Esophagus squamous epithelium (tissue), 5 donors: ENCODE data around the gene GAK. TPM values are rescaled to one million over a fixed set of nuclear protein-coding genes. Genes with fewer than 3 reads are reported as not detected.

ENCODE experiments used
- DNase-seq: peaks from one replicate; lab custom pipeline; 2025; lab: John Stamatoyannopoulos, UW
- H3K27ac ChIP-seq, 4 donors: fragments of 200-600 bp; sonication (generic); one replicate each; pipeline ENCODE4 v1.5.1; 2016 to 2019; ENCODE audit warnings: mild to moderate bottlenecking in 1 of 4
- H3K27me3 ChIP-seq, 4 donors: fragments of 200-600 bp; sonication (generic); 1 replicate in 3 of 4; 2 replicates in 1 of 4; pipeline versions ENCODE4 v1.5.1 to v1.6.0; 2017 to 2021; ENCODE audit warnings: antibody characterized with exemption in 1 of 4
- H3K36me3 ChIP-seq, 3 donors: fragments of 200-600 bp; sonication (generic); one replicate each; pipeline ENCODE4 v1.5.1; 2016 to 2019
- H3K4me1 ChIP-seq, 3 donors: fragments of 200-600 bp; sonication (generic); one replicate each; pipeline ENCODE4 v1.5.1; 2017 to 2019
- H3K4me3 ChIP-seq, 4 donors: fragments of 200-600 bp; sonication (generic); 1 replicate in 3 of 4; 2 replicates in 1 of 4; pipeline ENCODE4 v1.5.1; 2016 to 2019; ENCODE audit warnings: mild to moderate bottlenecking in 2 of 4, moderate library complexity in 1 of 4
- H3K9me3 ChIP-seq, 3 donors: fragments of 200-600 bp; sonication (generic); one replicate each; pipeline ENCODE4 v1.5.1; 2016 to 2019
- POLR2A ChIP-seq, 4 donors: fragments of 450-650 bp; IDR thresholded peaks; one replicate each; pipeline ENCODE4 v1.6.1; 2017; ENCODE audit warnings: antibody characterized with exemption in 4 of 4, mild to moderate bottlenecking in 4 of 4, moderate library complexity in 3 of 4
- WGBS, 2 donors: methylation state at CpG; one replicate each; pipeline ENCODE4 v1.1.5; 2018; 5-methylcytosine and 5-hydroxymethylcytosine counted together
- intact Hi-C: fragments of 100-400 bp; cut with DNase I; formaldehyde crosslinking; loops from one replicate; pipeline ENCODE4 v1.15.0; 2022
- total RNA-seq, 4 donors: library from RNA; depleted of rRNA; stranded (reverse); fragments of >200 nt; gene quantifications; one replicate each; pipeline ENCODE4 v1.1.0, GENCODE V29; 2016
- TF ChIP-seq, protein P1 (sequence below), 6 experiments: fragments of 450-650 bp in 4 of 6; fragments of 200-600 bp in 2 of 6; sonication (generic) in 2 of 6; IDR thresholded peaks; one replicate each; pipeline ENCODE4 v1.5.1; 2016 to 2019; ENCODE audit warnings: antibody characterized with exemption in 6 of 6, mild to moderate bottlenecking in 4 of 6, moderate library complexity in 4 of 6
- donor health status: DM: yes; HTN: yes; CAD: no.

The GAK gene
- total RNA-seq, 4 donors from 2014 or later, result 70.6 to 97.8 (median 80.7) TPM

DNA sequence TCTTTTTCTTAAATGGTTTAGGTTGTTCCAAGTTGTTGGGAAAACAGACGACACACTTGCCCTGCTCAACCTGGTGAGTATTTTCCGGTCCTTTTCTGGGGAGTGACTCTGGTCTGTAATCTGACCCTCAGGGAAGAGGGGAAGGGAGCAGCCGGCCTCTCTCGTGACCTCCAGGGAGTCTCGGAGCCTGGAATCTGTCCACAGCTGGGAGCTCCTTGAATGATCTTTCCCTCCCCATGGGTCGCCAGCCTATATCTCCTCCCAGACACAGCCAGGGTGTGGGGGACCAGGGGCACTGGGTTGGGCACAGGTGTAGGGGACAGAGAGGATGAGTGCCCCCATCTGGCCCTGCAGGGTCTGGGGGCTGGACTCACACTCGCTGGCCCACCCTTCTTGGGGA, 19.1 kb upstream of the GAK start:
- no peak overlapping the region for H3K27ac ChIP-seq
- H3K36me3 ChIP-seq, result peaks cover 0 to 45% (median 0%) of the 10 kb centered on the region in 3 donors
- H3K4me1 ChIP-seq, result peaks cover 0 to 7% (median 6%) of the 10 kb centered on the region in 3 donors
- no peaks in the 10 kb centered on the region for H3K9me3 ChIP-seq
- no peaks in the 10 kb centered on the region for H3K27me3 ChIP-seq
- WGBS, 2 donors, result 75 to 90% methylated on average over 5 to 6 of the region's 7 CpGs
- no peak overlapping the region for H3K4me3 ChIP-seq
- no peak for DNase-seq
- no peak for TF ChIP-seq POLR2A (IDR thresholded peaks at IDR 0.05)
- TF ChIP-seq, protein P1, sequence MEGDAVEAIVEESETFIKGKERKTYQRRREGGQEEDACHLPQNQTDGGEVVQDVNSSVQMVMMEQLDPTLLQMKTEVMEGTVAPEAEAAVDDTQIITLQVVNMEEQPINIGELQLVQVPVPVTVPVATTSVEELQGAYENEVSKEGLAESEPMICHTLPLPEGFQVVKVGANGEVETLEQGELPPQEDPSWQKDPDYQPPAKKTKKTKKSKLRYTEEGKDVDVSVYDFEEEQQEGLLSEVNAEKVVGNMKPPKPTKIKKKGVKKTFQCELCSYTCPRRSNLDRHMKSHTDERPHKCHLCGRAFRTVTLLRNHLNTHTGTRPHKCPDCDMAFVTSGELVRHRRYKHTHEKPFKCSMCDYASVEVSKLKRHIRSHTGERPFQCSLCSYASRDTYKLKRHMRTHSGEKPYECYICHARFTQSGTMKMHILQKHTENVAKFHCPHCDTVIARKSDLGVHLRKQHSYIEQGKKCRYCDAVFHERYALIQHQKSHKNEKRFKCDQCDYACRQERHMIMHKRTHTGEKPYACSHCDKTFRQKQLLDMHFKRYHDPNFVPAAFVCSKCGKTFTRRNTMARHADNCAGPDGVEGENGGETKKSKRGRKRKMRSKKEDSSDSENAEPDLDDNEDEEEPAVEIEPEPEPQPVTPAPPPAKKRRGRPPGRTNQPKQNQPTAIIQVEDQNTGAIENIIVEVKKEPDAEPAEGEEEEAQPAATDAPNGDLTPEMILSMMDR (IDR thresholded peaks at IDR 0.05), result no peak
- intact Hi-C loops, result no loop called here

DNA sequence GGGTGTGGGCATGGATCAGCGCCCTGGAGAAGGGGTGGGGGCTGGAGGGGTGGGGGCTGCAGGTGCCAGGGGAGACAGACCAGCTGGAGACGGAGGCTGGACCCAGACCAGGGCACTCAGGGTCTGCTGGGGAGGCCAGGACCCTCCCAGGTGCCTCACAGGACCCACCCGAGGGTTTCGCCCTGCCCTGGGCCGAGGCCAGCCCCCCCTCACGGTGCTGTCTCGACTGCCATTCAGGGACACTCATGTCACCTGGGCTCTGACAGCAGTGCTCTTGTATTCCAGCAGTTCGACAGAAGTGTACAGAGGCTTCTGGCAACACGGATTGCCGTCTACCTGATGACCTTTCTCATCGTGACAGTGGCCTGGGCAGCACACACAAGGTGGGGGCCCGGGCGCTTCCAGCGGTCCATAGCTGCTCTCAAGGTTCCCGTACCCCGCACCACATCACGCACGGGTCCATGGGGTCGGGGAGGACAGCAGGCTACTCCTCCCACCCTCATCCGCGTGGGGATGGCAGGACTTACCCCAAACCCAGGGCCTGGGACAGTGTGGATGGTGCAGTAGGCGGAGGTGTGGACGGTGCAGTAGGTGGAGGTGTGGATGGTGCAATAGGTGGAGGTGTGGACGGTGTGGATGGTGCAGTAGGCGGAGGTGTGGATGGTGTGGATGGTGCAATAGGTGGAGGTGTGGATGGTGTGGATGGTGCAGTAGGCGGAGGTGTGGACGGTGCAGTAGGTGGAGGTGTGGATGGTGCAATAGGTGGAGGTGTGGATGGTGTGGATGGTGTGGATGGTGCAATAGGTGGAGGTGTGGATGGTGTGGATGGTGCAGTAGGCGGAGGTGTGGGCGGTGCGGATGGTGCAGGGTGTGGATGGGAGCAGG, 18.3 kb upstream of the GAK start:
- no peak overlapping the region for H3K27ac ChIP-seq
- no peaks in the 10 kb centered on the region for H3K9me3 ChIP-seq
- intact Hi-C loops, result no loop called here
- no peak overlapping the region for H3K4me3 ChIP-seq
- no peak for DNase-seq
- H3K27me3 ChIP-seq, result no peaks in the 10 kb centered on the region
- WGBS, 2 donors, result 86 to 90% methylated on average over 9 to 17 of the region's 30 CpGs
- no peak for TF ChIP-seq POLR2A (IDR thresholded peaks at IDR 0.05)
- TF ChIP-seq, protein P1 (IDR thresholded peaks at IDR 0.05), result no peak
- peaks cover 0 to 7% (median 6%) of the 10 kb centered on the region in 3 donors for H3K4me1 ChIP-seq
- peaks cover 0 to 38% (median 0%) of the 10 kb centered on the region in 3 donors for H3K36me3 ChIP-seq

DNA sequence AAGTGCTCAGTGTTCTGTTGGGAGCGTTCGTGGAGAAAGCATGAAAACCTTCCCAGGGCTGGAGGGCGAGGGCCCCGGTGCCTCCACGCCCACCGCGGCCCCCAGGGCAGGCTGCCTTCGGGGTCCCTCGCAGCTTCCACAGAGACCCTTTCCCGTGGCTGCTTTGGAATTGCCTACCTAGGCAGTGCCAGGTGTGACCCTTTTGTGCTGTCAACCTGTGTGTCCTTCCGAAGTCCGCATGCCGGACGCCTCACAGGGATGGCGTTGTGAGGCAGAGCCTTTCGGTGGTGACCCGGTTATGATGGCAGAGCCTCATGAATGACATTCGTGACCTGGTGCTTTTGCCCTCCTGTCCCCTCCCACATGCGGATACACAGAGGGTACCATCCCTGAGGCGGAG, 17.5 kb upstream of the GAK start:
- peaks cover 0 to 7% (median 6%) of the 10 kb centered on the region in 3 donors for H3K4me1 ChIP-seq
- intact Hi-C loops, result no loop called here

DNA sequence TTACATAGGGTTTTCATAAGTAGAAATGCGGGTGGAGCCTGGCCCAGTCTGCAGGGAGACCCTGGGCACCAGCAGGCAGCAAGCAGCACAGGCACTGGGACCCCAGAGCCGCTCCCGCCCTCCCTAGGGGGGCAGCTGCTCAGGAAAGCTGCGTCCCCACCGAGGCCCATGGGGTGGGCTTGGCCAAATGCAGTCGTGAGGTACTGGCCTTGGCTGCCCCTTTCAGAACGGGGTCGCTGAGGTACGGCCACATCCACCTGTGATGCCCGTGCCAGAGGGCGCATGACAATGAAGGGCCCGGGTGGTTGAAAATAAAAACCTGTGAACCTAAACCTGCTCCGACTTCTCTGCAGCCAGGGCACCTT, 16.8 kb upstream of the GAK start:
- Histone ChIP-seq H3K4me3 (no peak overlapping the region), H3K27ac (no peak overlapping the region), H3K27me3 (no peaks in the 10 kb centered on the region), H3K9me3 (no peaks in the 10 kb centered on the region), H3K4me1 (peaks cover 0 to 7% (median 6%) of the 10 kb centered on the region in 3 donors), H3K36me3 (peaks cover 0 to 24% (median 0%) of the 10 kb centered on the region in 3 donors)
- TF ChIP-seq POLR2A (IDR thresholded peaks at IDR 0.05), result no peak
- TF ChIP-seq, protein P1 (IDR thresholded peaks at IDR 0.05), result no peak
- no peak for DNase-seq
- WGBS, 2 donors, result 87 to 89% methylated on average over 3 to 11 of the region's 13 CpGs
- intact Hi-C loops, result no loop called here

More for the DNA sequence above, 17.5 kb upstream of the GAK start:
- H3K9me3 ChIP-seq, result no peaks in the 10 kb centered on the region
- no peaks in the 10 kb centered on the region for H3K27me3 ChIP-seq
- no peak overlapping the region for H3K27ac ChIP-seq
- peaks cover 0 to 31% (median 0%) of the 10 kb centered on the region in 3 donors for H3K36me3 ChIP-seq
- TF ChIP-seq, protein P1 (IDR thresholded peaks at IDR 0.05), result no peak
- TF ChIP-seq POLR2A (IDR thresholded peaks at IDR 0.05), result no peak
- 80 to 87% methylated on average over 18 to 20 of the region's 20 CpGs for WGBS, 2 donors
- H3K4me3 ChIP-seq, result no peak overlapping the region
- DNase-seq, result no peak
